Left kidney (tissue), 8 donors: Measurements from ENCODE around the gene MRPL21. TPM values are rescaled to one million over a fixed set of nuclear protein-coding genes. Genes with fewer than 3 reads are reported as not detected.
A peak's percentile ranks its signal among the peaks of the same experiment; 100 is the strongest.

Source experiments
- DNase-seq: peaks from one replicate; pipeline ENCODE4 v3.0.0-alpha.2; 2013
- long read RNA-seq, 8 donors: transcript quantifications; one replicate each; lab custom pipeline, GENCODE V29; 2026
- polyA plus RNA-seq: library from polyadenylated mRNA; unstranded; fragments of 120-200 nt; gene quantifications from one replicate; pipeline ENCODE4 v1.2.1, GENCODE V29; 2013; ENCODE audit not compliant: insufficient read length

Gene MRPL21
- polyA plus RNA-seq: 61.2 TPM
- long read RNA-seq, donor 1, transcript MRPL21-201 (7 exons, 683 nt): major isoform, 54 of 64 reads
- long read RNA-seq, donor 1, transcript MRPL21-202 (7 exons, 662 nt): minor isoform, 7 of 64 reads
- long read RNA-seq, donor 1, partial matches to known transcripts: 0 of 64 reads
- long read RNA-seq, donor 1, other reads (novel, unspliced or antisense): 0 of 64 reads
- long read RNA-seq, donor 2, transcript MRPL21-201 (7 exons, 683 nt): major isoform, 45 of 56 reads
- long read RNA-seq, donor 2, transcript MRPL21-202 (7 exons, 662 nt): minor isoform, 8 of 56 reads
- long read RNA-seq, donor 2, partial matches to known transcripts: 0 of 56 reads
- long read RNA-seq, donor 2, other reads (novel, unspliced or antisense): 0 of 56 reads
- long read RNA-seq, donor 3, transcript MRPL21-202 (7 exons, 662 nt): minor isoform, 7 of 44 reads
- long read RNA-seq, donor 3, transcript MRPL21-201 (7 exons, 683 nt): major isoform, 35 of 44 reads
- long read RNA-seq, donor 3, partial matches to known transcripts: 0 of 44 reads
- long read RNA-seq, donor 3, other reads (novel, unspliced or antisense): 0 of 44 reads
- long read RNA-seq, donor 4, transcript MRPL21-201 (7 exons, 683 nt): major isoform, 14 of 15 reads
- long read RNA-seq, donor 4, partial matches to known transcripts: 0 of 15 reads
- long read RNA-seq, donor 4, other reads (novel, unspliced or antisense): 0 of 15 reads
- long read RNA-seq, donor 5, transcript MRPL21-201 (7 exons, 683 nt): major isoform, 138 of 193 reads
- long read RNA-seq, donor 5, transcript MRPL21-202 (7 exons, 662 nt): minor isoform, 34 of 193 reads
- long read RNA-seq, donor 5, partial matches to known transcripts: 19 of 193 reads
- long read RNA-seq, donor 5, other reads (novel, unspliced or antisense): 0 of 193 reads
- long read RNA-seq, donor 6, transcript MRPL21-202 (7 exons, 662 nt): minor isoform, 11 of 88 reads
- long read RNA-seq, donor 6, transcript MRPL21-201 (7 exons, 683 nt): major isoform, 69 of 88 reads
- long read RNA-seq, donor 6, partial matches to known transcripts: 6 of 88 reads
- long read RNA-seq, donor 6, other reads (novel, unspliced or antisense): 0 of 88 reads
- long read RNA-seq, donor 7, transcript MRPL21-202 (7 exons, 662 nt): minor isoform, 6 of 123 reads
- long read RNA-seq, donor 7, transcript MRPL21-201 (7 exons, 683 nt): major isoform, 88 of 123 reads
- long read RNA-seq, donor 7, partial matches to known transcripts: 27 of 123 reads
- long read RNA-seq, donor 7, other reads (novel, unspliced or antisense): 0 of 123 reads
- long read RNA-seq, donor 8, transcript MRPL21-201 (7 exons, 683 nt): major isoform, 31 of 34 reads
- long read RNA-seq, donor 8, partial matches to known transcripts: 0 of 34 reads
- long read RNA-seq, donor 8, other reads (novel, unspliced or antisense): 0 of 34 reads

- DNase-seq: peak; percentile 76
Measured at GRCh38 chr11:68903288-68904247, at the start of gene MRPL21, which contains the start of gene IGHMBP2. TSS of gene MRPL21 (minus strand) at chr11:68903832. CDS start at chr11:68903810, 22 bp downstream. TSS of gene IGHMBP2 (plus strand) at chr11:68903891. CDS start at chr11:68903953, 62 bp downstream.

- DNase-seq: no peak
Measured at GRCh38 chr11:68950762-68951161, 47.1 kb upstream of the MRPL21 start.

GRCh38 chr11:68950270-68950669 is 46.6 kb upstream of the MRPL21 start:
- DNase-seq: no peak

GRCh38 chr11:68948935-68949334 is 45.3 kb upstream of the MRPL21 start:
- DNase-seq: no peak

- DNase-seq: no peak
Measured at GRCh38 chr11:68948496-68948895, 44.9 kb upstream of the MRPL21 start.

GRCh38 chr11:68947151-68947550 is 43.5 kb upstream of the MRPL21 start:
- no peak for DNase-seq

GRCh38 chr11:68946416-68947090 is 42.9 kb upstream of the MRPL21 start:
- peak; percentile 64 for DNase-seq

- no peak for DNase-seq
Measured at GRCh38 chr11:68942751-68943271, 39.2 kb upstream of the MRPL21 start.

GRCh38 chr11:68942095-68942620 is 38.5 kb upstream of the MRPL21 start:
- no peak for DNase-seq

- no peak for DNase-seq
Measured at GRCh38 chr11:68941324-68942094, 37.9 kb upstream of the MRPL21 start.

- DNase-seq: no peak
Measured at GRCh38 chr11:68940651-68941323, 37.2 kb upstream of the MRPL21 start.

- no peak for DNase-seq
Measured at GRCh38 chr11:68939583-68940555, 36.2 kb upstream of the MRPL21 start.

GRCh38 chr11:68938816-68939582 is 35.4 kb upstream of the MRPL21 start:
- DNase-seq: no peak

GRCh38 chr11:68938088-68938487 is 34.5 kb upstream of the MRPL21 start:
- DNase-seq: no peak

- DNase-seq: no peak
Measured at GRCh38 chr11:68936676-68937620, 33.3 kb upstream of the MRPL21 start.
